Activated CD8-positive, alpha-beta T cell treated with anti-CD3 and anti-CD28 coated beads, Interleukin-2, amount 10 ng/mL, durations not matched to agents 7 days and 5 days (primary cell): ENCODE results near the gene PDX1. TPM values are rescaled to one million over a fixed set of nuclear protein-coding genes. Genes with fewer than 3 reads are reported as not detected.
"Not testable (repeated sequence)": the region's sequence is repeated elsewhere in the genome, so short reads cannot be mapped to it uniquely, and the experiment has no call there.

Experiments
- ATAC-seq: fragments of 150-1000 bp; cut with Tn5 transposase; one replicate; pipeline ENCODE4 v1.10.0; 2021; ENCODE audit warnings: moderate library complexity
- CTCF ChIA-PET: fragments of 350-600 bp; sonication (Branson Sonifier 250); formaldehyde crosslinking; loops from one replicate; lab custom pipeline; 2021; ENCODE audit warnings: antibody characterized with exemption; lab: Charles Lee
- POLR2A ChIA-PET: fragments of 350-600 bp; sonication (Branson Sonifier 250); formaldehyde crosslinking; loops from one replicate; lab custom pipeline; 2021; ENCODE audit warnings: antibody characterized with exemption; lab: Charles Lee
- DNase-seq: peaks from one replicate; pipeline ENCODE4 v3.0.0-alpha.2; 2020
- H3K27ac Mint-ChIP-seq: one replicate; pipeline ENCODE4 v1.8.0; 2021; ENCODE audit warnings: mild to moderate bottlenecking, mixed read lengths
- H3K27me3 Mint-ChIP-seq: one replicate; pipeline ENCODE4 v1.8.0; 2021; ENCODE audit warnings: low read depth, mixed read lengths
- H3K36me3 Mint-ChIP-seq: one replicate; pipeline ENCODE4 v1.8.0; 2021; ENCODE audit warnings: low read depth, mixed read lengths
- H3K4me1 Mint-ChIP-seq: one replicate; pipeline ENCODE4 v1.8.0; 2021; ENCODE audit warnings: low read depth, mixed read lengths
- H3K4me3 Mint-ChIP-seq: one replicate; pipeline ENCODE4 v1.8.0; 2021; ENCODE audit warnings: mild to moderate bottlenecking, mixed read lengths
- H3K9me3 Mint-ChIP-seq: one replicate; pipeline ENCODE4 v1.8.0; 2022; ENCODE audit warnings: mixed read lengths; ENCODE audit not compliant: insufficient read depth
- total RNA-seq, 2 experiments: library from RNA; stranded (reverse); gene quantifications; one replicate each; pipeline ENCODE4 v1.2.3, GENCODE V29; 2021

The PDX1 gene
- total RNA-seq, 2 experiments from 2014 or later: not detected

DNA sequence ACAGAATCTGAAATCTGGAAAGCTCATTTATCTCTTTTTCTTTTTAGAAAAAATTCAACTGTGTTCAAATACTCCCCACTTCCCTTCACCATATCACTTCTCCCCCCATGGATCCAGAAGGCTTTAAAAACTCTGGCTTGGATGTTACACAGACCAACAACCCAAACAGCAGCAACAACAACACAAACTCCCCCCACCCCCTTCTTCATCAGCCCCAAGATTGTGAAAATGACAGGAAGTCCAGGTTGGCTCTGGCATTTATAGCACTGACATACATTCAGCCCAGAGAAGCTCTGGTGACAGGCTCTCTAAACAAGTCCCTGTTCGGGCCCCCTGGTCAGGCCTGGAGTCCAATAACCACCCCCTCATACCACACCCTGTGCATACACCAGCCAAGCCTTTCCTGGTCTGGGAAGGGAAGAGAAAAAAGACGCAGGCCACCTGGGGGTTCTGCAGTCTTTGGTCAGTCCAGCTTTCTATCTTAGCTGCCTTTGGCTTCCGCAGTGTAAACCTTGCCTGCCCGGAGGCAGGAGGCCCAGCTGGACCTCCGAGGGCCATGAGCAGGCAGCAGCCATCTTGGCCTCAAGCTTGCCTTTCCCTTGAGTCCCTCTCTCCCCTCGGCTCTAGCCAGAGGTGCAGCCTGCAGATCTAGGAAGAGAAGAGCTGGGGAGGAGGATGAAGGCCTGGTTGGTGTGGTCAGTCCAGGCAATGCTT lies 42.5 kb downstream of the PDX1 start:
- Mint-ChIP-seq H3K27ac (no peak overlapping the region), H3K4me1 (peaks cover 13% of the 10 kb centered on the region), H3K36me3 (no peaks in the 10 kb centered on the region), H3K27me3 (peaks cover 71% of the 10 kb centered on the region), H3K9me3 (no peaks in the 10 kb centered on the region), H3K4me3 (no peak overlapping the region)
- CTCF ChIA-PET: interaction anchor here (0.9 to 1.5 kb wide), 3 partner anchors 9 to 136 kb away, joined by 3 to 9 read pairs (median 6); no protein-coding TSS in a partner anchor
- ATAC-seq: no peak
- POLR2A ChIA-PET: no interaction called here
- no peak for DNase-seq

DNA sequence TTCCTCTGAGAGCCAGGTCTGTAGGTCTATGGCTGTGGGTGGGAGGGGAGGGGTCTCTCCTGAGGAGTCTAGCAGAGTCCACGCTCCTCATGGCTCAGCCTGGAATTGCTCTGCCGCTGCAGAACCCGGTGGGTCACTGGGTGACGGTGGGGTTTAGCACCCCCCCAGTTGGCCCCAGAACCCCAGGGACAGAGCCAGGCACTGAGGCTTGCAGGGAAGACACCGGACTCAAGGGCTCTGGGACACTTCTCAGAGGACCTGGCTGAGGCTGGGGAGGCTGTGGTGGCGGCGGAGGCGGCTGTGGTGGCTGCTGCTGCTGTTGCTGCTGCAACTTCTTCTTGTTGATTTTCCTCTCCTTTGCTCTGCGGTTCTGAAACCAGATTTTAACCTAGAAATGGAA lies 43.2 kb downstream of the PDX1 start:
- DNase-seq (no peak), ATAC-seq (no peak)
- H3K27me3 Mint-ChIP-seq: peaks cover 75% of the 10 kb centered on the region
- peaks cover 15% of the 10 kb centered on the region for H3K4me1 Mint-ChIP-seq
- no peaks in the 10 kb centered on the region for H3K9me3 Mint-ChIP-seq
- H3K27ac Mint-ChIP-seq: no peak overlapping the region
- CTCF ChIA-PET: interaction anchor here (1.5 kb wide), 1 partner anchor 9 kb away, joined by 9 read pairs; no protein-coding TSS in a partner anchor
- POLR2A ChIA-PET: no interaction called here
- H3K4me3 Mint-ChIP-seq: no peak overlapping the region
- H3K36me3 Mint-ChIP-seq: no peaks in the 10 kb centered on the region

DNA sequence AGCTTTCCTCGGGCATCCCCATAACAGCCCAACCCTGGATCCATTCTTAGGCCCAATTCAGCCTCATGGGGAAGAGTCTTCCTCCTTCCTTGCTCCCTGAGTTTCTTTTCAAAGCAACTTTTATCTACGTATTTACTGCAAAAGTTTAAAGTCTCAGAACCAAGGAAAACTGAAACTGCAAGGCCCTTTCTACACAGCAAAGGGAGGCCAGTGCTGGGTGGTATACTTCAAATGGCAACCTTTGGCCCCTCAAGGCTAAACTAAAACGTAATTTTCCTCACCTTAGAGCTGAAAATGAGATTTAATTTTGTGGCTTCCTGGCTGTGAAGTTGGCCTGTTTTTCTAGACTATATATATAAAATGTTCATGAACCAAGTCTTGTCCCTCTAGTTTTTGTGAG lies 43.7 kb downstream of the PDX1 start:
- no peak overlapping the region for H3K4me3 Mint-ChIP-seq
- H3K36me3 Mint-ChIP-seq: no peaks in the 10 kb centered on the region
- H3K27ac Mint-ChIP-seq: no peak overlapping the region
- no peaks in the 10 kb centered on the region for H3K9me3 Mint-ChIP-seq
- CTCF ChIA-PET: no interaction called here
- H3K27me3 Mint-ChIP-seq: peaks cover 76% of the 10 kb centered on the region
- ATAC-seq: no peak
- POLR2A ChIA-PET: no interaction called here
- no peak for DNase-seq
- peaks cover 16% of the 10 kb centered on the region for H3K4me1 Mint-ChIP-seq

DNA sequence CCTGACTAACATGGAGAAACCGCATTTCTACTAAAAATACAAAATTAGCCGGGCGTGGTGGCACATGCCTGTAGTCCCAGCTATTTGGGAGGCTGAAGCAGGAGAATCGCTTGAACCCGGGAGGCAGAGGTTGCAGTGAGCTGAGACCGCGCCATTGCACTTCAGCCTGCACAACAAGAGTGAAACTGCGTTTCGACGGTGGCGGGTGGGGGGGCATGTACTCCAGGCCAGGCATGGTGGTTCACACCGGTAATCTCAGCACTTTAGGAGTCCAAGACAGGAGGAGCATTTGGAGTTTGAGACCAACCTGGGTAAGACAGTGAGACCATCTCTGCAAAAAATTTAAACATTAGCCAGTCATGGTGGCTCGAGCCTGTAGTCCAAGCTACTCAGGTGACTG lies 44.4 kb downstream of the PDX1 start:
- H3K27ac Mint-ChIP-seq, ATAC-seq, H3K9me3 Mint-ChIP-seq, H3K36me3 Mint-ChIP-seq, DNase-seq, POLR2A ChIA-PET, H3K4me3 Mint-ChIP-seq: not testable (repeated sequence)
- peaks cover 16% of the 10 kb centered on the region for H3K4me1 Mint-ChIP-seq
- CTCF ChIA-PET: interaction anchor here (2.4 kb wide), 1 partner anchor 10 kb away, joined by 8 read pairs; no protein-coding TSS in a partner anchor
- peaks cover 75% of the 10 kb centered on the region for H3K27me3 Mint-ChIP-seq

DNA sequence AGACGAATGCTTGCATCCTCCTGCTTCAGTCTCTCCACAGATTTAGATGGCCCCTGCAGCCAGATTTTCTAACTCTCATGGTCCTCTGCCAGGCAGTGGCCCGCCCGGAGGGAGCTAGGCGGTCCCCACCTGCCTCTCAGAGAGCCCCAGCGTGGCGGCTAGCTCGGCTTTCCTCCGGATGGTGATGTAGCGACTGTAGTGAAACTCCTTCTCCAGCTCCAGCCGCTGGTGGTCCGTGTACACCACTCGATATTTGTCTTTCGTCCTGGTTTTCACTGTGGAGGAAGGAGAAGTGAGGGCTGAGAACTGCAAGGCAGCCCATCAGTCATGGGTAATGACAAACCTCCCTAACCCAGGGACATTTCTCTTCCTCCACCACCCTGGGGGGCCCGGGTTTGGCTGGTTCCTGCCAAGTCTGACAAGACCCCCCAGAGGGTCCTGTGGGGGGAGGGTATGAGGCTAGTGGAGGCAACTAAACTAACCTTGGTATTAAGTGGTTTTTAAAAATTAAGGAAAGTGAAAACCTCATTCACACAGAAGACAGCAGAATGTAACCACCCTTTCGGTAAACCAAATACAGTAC lies 45.0 kb downstream of the PDX1 start:
- CTCF ChIA-PET: interaction anchor here (2.4 kb wide), 1 partner anchor 11 kb away, joined by 8 read pairs; no protein-coding TSS in a partner anchor
- Mint-ChIP-seq H3K27me3 (peaks cover 77% of the 10 kb centered on the region), H3K9me3 (no peaks in the 10 kb centered on the region), H3K27ac (no peak overlapping the region), H3K36me3 (peaks cover 2% of the 10 kb centered on the region), H3K4me1 (peaks cover 13% of the 10 kb centered on the region), H3K4me3 (no peak overlapping the region)
- ATAC-seq (no peak), DNase-seq (no peak)
- POLR2A ChIA-PET: no interaction called here

DNA sequence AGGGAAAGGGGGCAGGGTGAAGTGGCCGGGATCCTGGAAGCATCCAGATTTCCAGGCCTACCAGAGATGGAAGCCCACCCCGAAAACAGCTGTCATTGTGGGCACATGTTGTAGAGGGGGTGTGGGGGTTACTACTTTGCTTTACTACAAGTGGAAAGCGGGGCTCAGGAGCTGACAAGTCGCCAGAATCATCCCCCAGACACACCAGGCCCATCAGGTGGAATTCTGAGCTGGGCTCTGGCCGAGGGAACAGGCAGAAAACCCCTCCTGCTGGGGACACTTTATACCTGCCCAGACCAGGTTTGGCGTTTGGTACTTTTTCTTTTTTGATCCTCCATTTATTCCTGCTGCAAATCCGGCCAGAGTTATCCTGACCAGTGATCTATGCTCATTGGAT lies 45.5 kb downstream of the PDX1 start:
- Mint-ChIP-seq H3K27ac (no peak overlapping the region), H3K4me1 (peaks cover 9% of the 10 kb centered on the region), H3K36me3 (peaks cover 2% of the 10 kb centered on the region), H3K4me3 (no peak overlapping the region), H3K27me3 (peaks cover 77% of the 10 kb centered on the region), H3K9me3 (no peaks in the 10 kb centered on the region)
- POLR2A ChIA-PET: no interaction called here
- CTCF ChIA-PET: interaction anchor here (2.4 kb wide), 1 partner anchor 12 kb away, joined by 8 read pairs; no protein-coding TSS in a partner anchor
- no peak for ATAC-seq
- no peak for DNase-seq

DNA sequence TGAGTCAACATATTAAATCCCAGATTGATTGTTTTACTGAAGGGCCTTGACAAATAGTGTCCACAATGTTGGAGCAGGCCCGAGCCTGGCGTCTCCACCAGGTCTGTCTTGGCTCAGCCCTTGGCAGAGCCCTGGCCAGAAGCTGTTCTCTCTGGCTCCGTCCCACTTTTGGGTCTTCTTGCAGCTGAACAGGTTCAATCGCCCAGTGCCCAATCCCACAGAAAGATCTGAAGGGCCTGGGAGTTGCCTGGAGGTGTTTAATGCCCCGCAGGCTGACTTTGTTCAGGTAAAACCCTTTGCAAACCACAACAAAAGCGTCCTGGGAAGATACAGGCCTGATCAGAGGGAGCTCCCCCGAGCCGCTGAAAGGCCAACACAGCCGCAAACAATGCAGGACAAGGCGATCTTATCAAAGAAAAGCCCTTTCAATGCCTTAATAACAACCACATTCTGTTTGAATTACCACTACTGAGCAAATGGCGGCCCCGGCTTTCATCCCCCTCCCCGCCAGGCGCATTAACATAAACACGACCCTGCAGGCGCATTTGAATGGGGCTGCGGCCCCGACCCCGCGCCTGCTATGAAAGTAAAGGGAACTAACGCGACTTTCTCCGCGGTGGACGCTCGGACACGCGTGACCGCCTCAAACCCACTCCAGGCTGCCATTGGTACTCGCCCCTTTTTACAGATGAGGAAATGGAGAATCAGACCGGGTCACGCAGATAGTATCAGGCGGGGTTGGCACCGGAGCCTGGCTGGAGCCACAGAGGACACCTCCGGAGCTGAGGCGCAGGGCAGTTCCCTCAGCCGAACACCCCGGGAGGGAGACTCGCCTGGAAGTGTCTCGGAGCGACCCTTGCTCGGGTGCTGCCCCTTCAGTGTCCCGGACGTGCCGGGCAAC lies 46.2 kb downstream of the PDX1 start:
- Mint-ChIP-seq H3K27me3 (peaks cover 81% of the 10 kb centered on the region), H3K36me3 (peaks cover 2% of the 10 kb centered on the region), H3K27ac (no peak overlapping the region), H3K4me3 (no peak overlapping the region), H3K4me1 (peaks cover 6% of the 10 kb centered on the region), H3K9me3 (no peaks in the 10 kb centered on the region)
- DNase-seq: no peak
- ChIA-PET CTCF (interaction anchor here (2.4 kb wide), 1 partner anchor 12 kb away, joined by 8 read pairs; no protein-coding TSS in a partner anchor), POLR2A (no interaction called here)
- ATAC-seq: no peak

DNA sequence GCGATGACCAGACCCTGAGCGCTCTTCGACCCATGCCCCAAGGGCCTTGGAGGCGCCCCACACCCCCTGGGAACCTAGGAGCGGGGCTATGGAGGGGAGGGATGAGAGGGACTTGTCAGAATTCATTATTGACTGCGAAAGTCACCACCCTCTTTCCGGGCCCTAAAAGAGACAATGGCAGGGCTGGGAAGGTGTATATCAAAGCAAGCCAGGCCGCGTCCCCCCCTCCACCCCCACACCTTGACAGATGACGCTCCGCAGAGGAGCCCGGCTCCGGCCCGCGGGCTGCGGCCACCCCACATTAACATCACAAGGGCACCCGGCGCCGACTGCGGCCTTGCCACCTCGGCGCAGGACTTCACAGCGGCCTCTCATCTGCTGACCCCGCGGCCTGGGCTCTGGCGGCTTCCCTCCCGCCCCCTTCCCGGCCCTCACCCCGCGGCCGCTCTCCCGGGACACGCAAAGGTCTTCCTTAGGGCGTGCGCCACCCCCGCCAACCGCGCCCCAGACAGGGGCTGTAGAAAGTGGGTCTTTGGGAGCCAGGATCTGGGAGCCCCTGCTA lies 46.9 kb downstream of the PDX1 start:
- DNase-seq (no peak), ATAC-seq (no peak)
- Mint-ChIP-seq H3K9me3 (no peaks in the 10 kb centered on the region), H3K4me3 (no peak overlapping the region), H3K36me3 (peaks cover 2% of the 10 kb centered on the region), H3K27ac (no peak overlapping the region), H3K4me1 (peaks cover 2% of the 10 kb centered on the region), H3K27me3 (peaks cover 84% of the 10 kb centered on the region)
- ChIA-PET POLR2A (no interaction called here), CTCF (no interaction called here)

DNA sequence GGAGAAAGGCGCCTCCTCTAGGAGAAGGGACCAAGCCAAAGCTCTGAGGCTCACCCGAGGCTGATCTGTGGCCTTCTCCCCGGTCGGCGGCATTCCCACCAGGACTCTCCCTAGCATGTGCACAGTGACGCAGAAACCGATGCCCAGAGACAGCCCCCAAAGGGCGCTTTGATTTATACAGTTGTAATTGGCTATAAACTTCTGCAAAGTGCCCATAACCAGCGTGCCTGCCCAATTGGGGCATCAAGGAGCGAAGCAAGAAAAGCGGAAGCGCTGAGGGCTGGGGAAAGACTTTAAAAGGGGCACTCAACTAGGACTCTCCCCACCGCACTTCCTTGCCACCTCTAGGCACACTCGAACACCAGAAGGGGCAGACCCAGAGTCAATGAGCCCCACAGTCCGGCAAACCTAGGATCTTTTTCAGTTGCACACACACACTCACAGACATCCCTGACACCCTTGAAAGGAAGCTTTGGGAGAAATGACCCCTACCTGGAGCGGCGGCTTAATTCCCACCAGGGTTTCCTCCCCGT lies 47.5 kb downstream of the PDX1 start:
- POLR2A ChIA-PET: no interaction called here
- CTCF ChIA-PET: interaction anchor here (0.9 kb wide), 1 partner anchor 605 kb away, joined by 3 read pairs; no protein-coding TSS in a partner anchor
- Mint-ChIP-seq H3K27me3 (peaks cover 79% of the 10 kb centered on the region), H3K27ac (peak overlapping the region; percentile 46), H3K9me3 (no peaks in the 10 kb centered on the region), H3K36me3 (peaks cover 2% of the 10 kb centered on the region), H3K4me1 (peaks cover 2% of the 10 kb centered on the region), H3K4me3 (peak overlapping the region; percentile 8)
- DNase-seq (no peak), ATAC-seq (no peak)

DNA sequence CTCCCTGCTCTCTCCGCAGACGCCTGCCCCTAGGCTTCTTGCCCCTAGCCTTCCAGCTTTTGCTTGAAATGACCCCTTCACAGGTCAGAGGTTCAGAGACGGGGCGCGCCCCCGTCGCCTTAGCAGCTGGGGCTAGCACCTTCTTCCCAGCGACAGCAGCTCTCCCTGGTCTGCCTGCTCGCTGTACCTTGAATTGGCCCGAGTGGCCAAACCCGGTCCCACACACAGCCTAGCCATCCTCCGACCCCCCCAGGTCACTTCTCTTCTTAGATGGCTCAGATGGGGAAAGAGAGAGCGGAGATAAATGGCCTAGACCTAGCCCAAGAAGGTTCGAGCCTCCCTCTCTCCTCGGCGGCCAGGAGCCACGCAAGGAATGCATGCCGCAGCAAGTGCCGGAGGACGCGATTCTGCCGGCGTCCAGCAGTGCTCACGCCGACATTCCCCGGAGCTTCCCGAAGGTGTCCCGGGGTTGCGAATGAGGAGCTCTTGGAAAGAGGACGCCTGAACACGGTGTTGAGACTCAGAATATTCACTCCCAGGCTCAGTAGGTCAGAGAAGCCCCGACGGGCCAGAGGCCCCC lies 48.0 kb downstream of the PDX1 start:
- Mint-ChIP-seq H3K9me3 (no peaks in the 10 kb centered on the region), H3K36me3 (peaks cover 2% of the 10 kb centered on the region), H3K4me1 (peaks cover 2% of the 10 kb centered on the region), H3K4me3 (peak overlapping the region; percentile 36), H3K27ac (peak overlapping the region; percentile 46), H3K27me3 (peaks cover 75% of the 10 kb centered on the region)
- POLR2A ChIA-PET: no interaction called here
- DNase-seq (no peak), ATAC-seq (no peak)
- CTCF ChIA-PET: interaction anchor here (0.9 kb wide), 1 partner anchor 606 kb away, joined by 3 read pairs; no protein-coding TSS in a partner anchor
